HCT116 (cell line): Measurements from ENCODE around the gene PLA2G4B. TPM values are rescaled to one million over a fixed set of nuclear protein-coding genes. Genes with fewer than 3 reads are reported as not detected.

ENCODE experiments used
- ATAC-seq: fragments of 200-7000 bp; cut with Tn5 transposase; 2 replicates; pipeline ENCODE4 v1.9.1; 2020; ENCODE audit warnings: mild to moderate bottlenecking, moderate library complexity
- BruUV-seq: library from RNA; stranded (reverse); fragments of 400-500 nt; replicated peaks from 2 replicates; lab custom pipeline; 2021; lab: Mats Ljungman, UMichigan
- CTCF ChIA-PET: fragments of 300-600 bp; sonication (Branson Sonifier 250); formaldehyde crosslinking; loops from one replicate; lab custom pipeline; 2021; ENCODE audit warnings: antibody characterized with exemption; lab: Charles Lee
- POLR2A ChIA-PET: fragments of 300-600, 350-600 bp; sonication (Branson Sonifier 250); formaldehyde crosslinking; loops from one replicate; lab custom pipeline; 2021; ENCODE audit warnings: antibody characterized with exemption; lab: Charles Lee
- RAD21 ChIA-PET, 2 experiments: fragments of 300-600 bp; sonication (Branson Sonifier 250); formaldehyde crosslinking; loops; one replicate each; lab custom pipeline; 2023; ENCODE audit warnings: low total read pairs in 2 of 2; ENCODE audit not compliant: uncharacterized antibody in 2 of 2, unreplicated experiment in 2 of 2, low non-redundant PET in 1 of 2; lab: Charles Lee
- DNase-seq: peaks from one replicate; pipeline ENCODE4 v3.0.0-alpha.2; 2010; ENCODE audit warnings: low read depth, low spot score
- H2AFZ ChIP-seq: fragments of 200-600 bp; shearing (Covaris generic), sonication (generic); 2 replicates; pipeline ENCODE4 v1.6.1; 2017; ENCODE audit warnings: low read depth, mixed run types, mixed read lengths, antibody characterized with exemption, low read length; ENCODE audit not compliant: poor library complexity, severe bottlenecking
- H3K27ac ChIP-seq: 2 replicates; pipeline ENCODE4 v1.5.1; 2012; ENCODE audit warnings: low read depth, low read length
- H3K27me3 ChIP-seq: fragments of 200-600 bp; sonication (generic); 2 replicates; pipeline ENCODE4 v1.6.1; 2016; ENCODE audit warnings: mixed run types, low read length, mixed read lengths; ENCODE audit not compliant: insufficient read depth
- H3K36me3 ChIP-seq, 2 experiments: fragments of 200-500 bp in 1 of 2; fragments of 200-600 bp in 1 of 2; sonication (Bioruptor generic) in 1 of 2; sonication (generic) in 1 of 2; 2 replicates each; pipeline versions ENCODE4 v1.5.1 to v1.6.1; 2014 to 2016; ENCODE audit warnings: low read length in 2 of 2, inconsistent platforms in 1 of 2, mixed read lengths in 1 of 2, mixed run types in 1 of 2; ENCODE audit not compliant: insufficient read depth in 2 of 2, control insufficient read depth in 1 of 2
- H3K4me1 ChIP-seq, 2 experiments: fragments of 200-600 bp in 1 of 2; sonication (generic) in 1 of 2; 2 replicates each; pipeline versions ENCODE4 v1.5.1 to v1.6.1; 2012 to 2017; ENCODE audit warnings: low read length in 2 of 2, inconsistent platforms in 1 of 2, mild to moderate bottlenecking in 1 of 2, mixed read lengths in 1 of 2, mixed run types in 1 of 2, moderate library complexity in 1 of 2; ENCODE audit not compliant: insufficient read depth in 2 of 2, control insufficient read depth in 1 of 2
- H3K4me2 ChIP-seq: fragments of 200-600 bp; sonication (generic); 2 replicates; pipeline ENCODE4 v1.6.1; 2017; ENCODE audit warnings: mixed run types, low read length, mixed read lengths
- H3K4me3 ChIP-seq, 2 experiments: fragments of 200-600 bp in 1 of 2; sonication (generic) in 1 of 2; replicated peaks in 1 of 2; 2 replicates each; pipeline ENCODE4 v1.5.1; 2011 to 2016; ENCODE audit warnings: low read length in 2 of 2, control low read depth in 1 of 2, low read depth in 1 of 2, mild to moderate bottlenecking in 1 of 2, mixed read lengths in 1 of 2, mixed run types in 1 of 2
- H3K79me2 ChIP-seq: fragments of 200-600 bp; sonication (generic); 2 replicates; pipeline ENCODE4 v1.6.1; 2017; ENCODE audit warnings: mild to moderate bottlenecking, mixed run types, low read length, moderate library complexity, mixed read lengths; ENCODE audit not compliant: insufficient read depth
- H3K9ac ChIP-seq: fragments of 200-600 bp; sonication (generic); 2 replicates; pipeline ENCODE4 v1.6.1; 2016; ENCODE audit warnings: low read length, mixed read lengths
- H3K9me2 ChIP-seq: fragments of 200-600 bp; sonication (generic), shearing (Covaris generic); 2 replicates; pipeline ENCODE4 v1.6.1; 2017; ENCODE audit warnings: mixed run types, mild to moderate bottlenecking, moderate library complexity; ENCODE audit not compliant: insufficient read depth
- H3K9me3 ChIP-seq, 2 experiments: fragments of 200-500 bp in 1 of 2; fragments of 200-600 bp in 1 of 2; sonication (Bioruptor generic) in 1 of 2; sonication (generic) in 1 of 2; 2 replicates each; pipeline ENCODE4 v1.6.1; 2014 to 2017; ENCODE audit warnings: low read length in 2 of 2, mixed read lengths in 2 of 2, inconsistent platforms in 1 of 2, low read depth in 1 of 2, mild to moderate bottlenecking in 1 of 2, mixed run types in 1 of 2, moderate library complexity in 1 of 2; ENCODE audit not compliant: control insufficient read depth in 1 of 2, insufficient read depth in 1 of 2
- H4K20me1 ChIP-seq: fragments of 200-600 bp; sonication (generic), shearing (Covaris generic); 2 replicates; pipeline ENCODE4 v1.6.1; 2017; ENCODE audit warnings: mixed run types, mild to moderate bottlenecking, moderate library complexity; ENCODE audit not compliant: insufficient read depth
- CBX3 ChIP-seq: IDR thresholded peaks from 2 replicates; pipeline ENCODE4 v1.6.1; 2012; ENCODE audit warnings: low read depth
- REST ChIP-seq: IDR thresholded peaks from 2 replicates; pipeline ENCODE4 v1.6.1; 2012; ENCODE audit warnings: low read depth
- SP1 ChIP-seq: IDR thresholded peaks from 2 replicates; pipeline ENCODE4 v1.6.1; 2012; ENCODE audit warnings: low read depth
- SRF ChIP-seq: IDR thresholded peaks from 2 replicates; pipeline ENCODE4 v1.6.1; 2012; ENCODE audit warnings: low read depth
- ZBTB33 ChIP-seq: IDR thresholded peaks from 2 replicates; pipeline ENCODE4 v1.6.1; 2011; ENCODE audit warnings: mild to moderate bottlenecking, low read length, moderate library complexity; ENCODE audit not compliant: insufficient replicate concordance; ENCODE audit errors: extremely low read depth
- intact Hi-C: fragments of 100-400 bp; cut with micrococcal nuclease; formaldehyde crosslinking; loops from 2 replicates; pipeline ENCODE4 v1.10.0; 2022
- total RNA-seq: library from RNA; stranded (reverse); gene quantifications from one replicate; pipeline ENCODE4 v1.2.1, GENCODE V29; 2021; ENCODE audit not compliant: unreplicated experiment

PLA2G4B gene
- total RNA-seq, 1 experiment from 2014 or later = 4.7 TPM

DNA sequence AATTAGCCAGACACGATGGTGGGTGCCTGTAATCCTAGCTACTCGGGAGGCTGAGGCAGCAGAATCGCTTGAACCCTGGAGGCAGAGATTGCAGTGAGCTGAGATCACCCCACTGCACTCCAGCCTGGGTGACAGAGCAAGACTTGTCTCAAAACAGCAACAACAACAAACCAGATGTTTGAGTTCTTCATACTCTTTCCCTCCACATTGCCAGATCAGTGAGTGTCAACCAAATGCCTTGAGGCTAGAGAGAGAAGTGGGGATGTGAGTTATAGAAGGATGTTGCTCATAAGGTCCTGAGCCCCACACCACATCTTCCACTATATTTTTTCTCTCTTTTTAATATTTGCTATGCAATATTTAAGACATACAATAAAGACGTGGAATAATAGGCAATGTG is 44.6 kb upstream of the PLA2G4B start:
- POLR2A ChIA-PET = no interaction called here
- H3K9me3 ChIP-seq = no peaks in the 10 kb centered on the region
- H3K36me3 ChIP-seq = no peaks in the 10 kb centered on the region
- H3K4me2 ChIP-seq = no peak overlapping the region
- intact Hi-C loops = no loop called here
- H4K20me1 ChIP-seq = no peaks in the 10 kb centered on the region
- TF ChIP-seq CBX3 (no peak), SP1 (no peak), REST (no peak), ZBTB33 (no peak), SRF (no peak)
- H3K9me2 ChIP-seq = no peaks in the 10 kb centered on the region
- no TSS peak for BruUV-seq
- H3K79me2 ChIP-seq = no peaks in the 10 kb centered on the region; the same call in 1 of the 2 replicates
- CTCF ChIA-PET = interaction anchor here (1.2 kb wide), 1 partner anchor 20 kb away, joined by 3 read pairs; the partner anchor contains the start of gene MAPKBP1
- RAD21 ChIA-PET = no interaction called here
- H3K4me1 ChIP-seq = peaks cover 25 to 51% of the 10 kb centered on the region in 2 experiments
- ATAC-seq = no peak
- H3K4me3 ChIP-seq = no peak overlapping the region
- no peak for DNase-seq
- no peak overlapping the region for H2AFZ ChIP-seq
- no peak overlapping the region for H3K27ac ChIP-seq
- H3K9ac ChIP-seq = no peak overlapping the region
- no peaks in the 10 kb centered on the region for H3K27me3 ChIP-seq
